Adrenal gland (tissue), 5 donors: ENCODE measurements around the gene SPAG7.
A peak's percentile ranks its signal among the peaks of the same experiment; 100 is the strongest.

ENCODE experiments used
- CTCF ChIP-seq, 6 experiments: fragments of 450-650 bp in 4 of 6; fragments of 200-600 bp in 2 of 6; sonication (generic) in 1 of 6; IDR thresholded peaks; 1 replicate in 5 of 6; 2 replicates in 1 of 6; pipeline versions ENCODE4 v1.5.1 to v1.8.0; 2016 to 2021; ENCODE audit warnings: antibody characterized with exemption in 6 of 6, mild to moderate bottlenecking in 2 of 6, moderate library complexity in 1 of 6
- POLR2A ChIP-seq, 2 donors: fragments of 450-650 bp; IDR thresholded peaks; one replicate each; pipeline ENCODE4 v1.6.1; 2017; ENCODE audit warnings: antibody characterized with exemption in 2 of 2, mild to moderate bottlenecking in 2 of 2, moderate library complexity in 1 of 2
- donor health status: DM: no; HTN: no; CAD: no.

DNA sequence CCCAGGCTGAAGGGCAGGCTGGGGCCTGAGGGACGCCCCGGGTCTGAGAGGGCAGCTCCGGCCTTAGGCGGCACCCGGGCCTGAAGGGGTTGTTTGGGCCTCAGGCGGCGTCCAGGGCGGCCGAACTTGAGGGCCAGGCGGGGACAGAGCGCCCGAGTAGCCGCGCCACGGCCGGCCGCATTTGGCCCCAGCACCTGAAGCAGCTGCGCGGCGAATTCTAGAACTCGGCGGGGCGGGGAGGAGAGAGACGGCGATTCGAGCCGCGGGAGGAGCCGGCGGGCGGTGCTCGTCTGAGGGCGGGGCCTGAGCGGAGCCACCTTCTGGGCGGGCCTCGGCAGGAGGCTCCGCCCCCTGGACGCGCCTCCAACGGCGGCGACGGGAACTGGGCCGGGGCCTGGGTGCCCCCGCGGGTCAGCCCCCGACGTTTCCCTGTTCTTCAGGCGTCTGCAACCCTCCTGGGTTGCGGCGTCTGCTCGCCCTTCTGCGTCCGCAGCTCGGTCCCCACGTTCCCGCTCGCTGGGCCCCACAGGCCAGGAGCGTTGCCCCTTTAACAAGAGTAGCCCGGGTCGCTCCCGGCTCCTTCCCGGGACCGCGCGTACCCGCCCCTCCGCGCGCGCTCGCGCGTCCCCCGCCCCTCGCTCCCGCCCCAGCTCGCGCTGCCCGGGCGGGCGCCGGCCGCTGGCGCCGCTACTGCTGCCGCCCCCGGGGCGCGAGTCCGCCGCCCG lies 29.8 kb upstream of the SPAG7 start, which contains the start of the genes INCA1 and KIF1C:
- TF ChIP-seq CTCF (IDR thresholded peaks at IDR 0.05) = peak in 4 of 6 experiments; percentile 33 to 47 (median 40)
- peak; percentile 37 to 82 for TF ChIP-seq POLR2A (IDR thresholded peaks at IDR 0.05)
